IMR-90 (cell line): ENCODE data around the gene CDC14A. TPM values are rescaled to one million over a fixed set of nuclear protein-coding genes. Genes with fewer than 3 reads are reported as not detected.

Experiments
- ATAC-seq: fragments of 200-7000 bp; cut with Tn5 transposase; 2 replicates; pipeline ENCODE4 v1.9.1; 2020; ENCODE audit warnings: low read depth, mild to moderate bottlenecking, moderate library complexity
- BruUV-seq: library from RNA; stranded (reverse); fragments of 400-500 nt; replicated peaks from 2 replicates; lab custom pipeline; 2021; lab: Mats Ljungman, UMichigan
- CTCF ChIA-PET: fragments of 300-600 bp; formaldehyde crosslinking; extraction: SDS; loops from one replicate; lab custom pipeline; 2021; ENCODE audit warnings: antibody characterized with exemption; lab: Yijun Ruan, JAX
- POLR2A ChIA-PET: fragments of 300-600 bp; sonication (Branson Sonifier 250); formaldehyde crosslinking; loops from one replicate; lab custom pipeline; 2022; ENCODE audit warnings: antibody characterized with exemption; ENCODE audit not compliant: unreplicated experiment; lab: Charles Lee
- DNase-seq: peaks from one replicate; pipeline ENCODE4 v3.0.0; 2013
- H2AFZ ChIP-seq: replicated peaks from 2 replicates; pipeline ENCODE3; 2013; ENCODE audit warnings: low read length, mild to moderate bottlenecking; ENCODE audit not compliant: poor library complexity
- H2AK5ac ChIP-seq: 2 replicates; pipeline ENCODE4 v1.6.1; 2013; ENCODE audit warnings: low read depth, low read length, inconsistent platforms
- H2AK9ac ChIP-seq: replicated peaks from 2 replicates; pipeline ENCODE3; 2013; ENCODE audit warnings: mild to moderate bottlenecking, low read depth, low read length, moderate library complexity; ENCODE audit not compliant: poor library complexity
- H2BK120ac ChIP-seq: 2 replicates; pipeline ENCODE4 v1.6.1; 2013; ENCODE audit warnings: low read depth, low read length, inconsistent platforms
- H2BK15ac ChIP-seq: 3 replicates; pipeline ENCODE4 v1.6.1; 2013; ENCODE audit warnings: low read depth, low read length, inconsistent platforms
- H2BK20ac ChIP-seq: 2 replicates; pipeline ENCODE4 v1.6.1; 2013; ENCODE audit warnings: low read depth, mild to moderate bottlenecking, inconsistent platforms, low read length, moderate library complexity
- H2BK5ac ChIP-seq: 2 replicates; pipeline ENCODE4 v1.6.1; 2013; ENCODE audit warnings: mild to moderate bottlenecking, low read depth, low read length, inconsistent platforms; ENCODE audit not compliant: poor library complexity, severe bottlenecking
- H3K14ac ChIP-seq: replicated peaks from 2 replicates; pipeline ENCODE4 v1.6.1; 2013; ENCODE audit warnings: low read depth, low read length, inconsistent platforms
- H3K18ac ChIP-seq: 2 replicates; pipeline ENCODE4 v1.6.1; 2013; ENCODE audit warnings: low read depth, low read length, control low read depth
- H3K23ac ChIP-seq: 2 replicates; pipeline ENCODE4 v1.6.1; 2013; ENCODE audit warnings: low read depth, low read length, inconsistent platforms
- H3K27ac ChIP-seq: 2 replicates; pipeline ENCODE4 v1.5.1; 2013; ENCODE audit warnings: mild to moderate bottlenecking, control low read depth, low read length; ENCODE audit not compliant: insufficient read depth
- H3K27me3 ChIP-seq: 2 replicates; pipeline ENCODE4 v1.6.1; 2013; ENCODE audit warnings: low read length; ENCODE audit not compliant: control insufficient read depth, insufficient read depth
- H3K36me3 ChIP-seq: 2 replicates; pipeline ENCODE4 v1.6.1; 2013; ENCODE audit warnings: low read length, mixed read lengths; ENCODE audit not compliant: control insufficient read depth, insufficient read depth
- H3K4ac ChIP-seq: 2 replicates; pipeline ENCODE4 v1.6.1; 2013; ENCODE audit warnings: low read depth, low read length, inconsistent platforms
- H3K4me1 ChIP-seq: 2 replicates; pipeline ENCODE4 v1.6.1; 2013; ENCODE audit warnings: low read length, mixed read lengths; ENCODE audit not compliant: control insufficient read depth, insufficient read depth
- H3K4me2 ChIP-seq: 2 replicates; pipeline ENCODE4 v1.6.1; 2013; ENCODE audit warnings: low read depth, mild to moderate bottlenecking, control low read depth, low read length, moderate library complexity
- H3K4me3 ChIP-seq: 2 replicates; pipeline ENCODE4 v1.5.1; 2013; ENCODE audit warnings: low read depth, mild to moderate bottlenecking, control low read depth, low read length, moderate library complexity; ENCODE audit not compliant: insufficient read depth
- H3K56ac ChIP-seq: 2 replicates; pipeline ENCODE4 v1.6.1; 2013; ENCODE audit warnings: low read length, inconsistent platforms; ENCODE audit not compliant: insufficient read depth; ENCODE audit errors: extremely low read depth
- H3K79me1 ChIP-seq, 2 experiments: 2 replicates each; pipeline ENCODE4 v1.6.1; 2013; ENCODE audit warnings: low read length in 2 of 2, inconsistent platforms in 1 of 2, low read depth in 1 of 2
- H3K9ac ChIP-seq: 2 replicates; pipeline ENCODE4 v1.6.1; 2013; ENCODE audit warnings: low read depth, low read length, control low read depth
- H3K9me1 ChIP-seq: 2 replicates; pipeline ENCODE4 v1.6.1; 2013; ENCODE audit warnings: low read length, inconsistent platforms; ENCODE audit not compliant: insufficient read depth
- H3K9me3 ChIP-seq: 2 replicates; pipeline ENCODE4 v1.6.1; 2013; ENCODE audit warnings: low read length; ENCODE audit not compliant: control insufficient read depth, insufficient read depth
- H4K20me1 ChIP-seq: 2 replicates; pipeline ENCODE4 v1.6.1; 2013; ENCODE audit warnings: low read length, inconsistent platforms; ENCODE audit not compliant: insufficient read depth
- H4K5ac ChIP-seq: 2 replicates; pipeline ENCODE4 v1.6.1; 2013; ENCODE audit warnings: mild to moderate bottlenecking, low read depth, low read length, control low read depth
- H4K8ac ChIP-seq, 2 experiments: 2 replicates each; pipeline ENCODE4 v1.6.1; 2013; ENCODE audit warnings: low read depth in 2 of 2, low read length in 2 of 2, control low read depth in 1 of 2, inconsistent platforms in 1 of 2
- H4K91ac ChIP-seq: 2 replicates; pipeline ENCODE4 v1.6.1; 2013; ENCODE audit warnings: low read depth, low read length, inconsistent platforms; ENCODE audit not compliant: insufficient read depth
- CEBPB ChIP-seq: IDR thresholded peaks from 2 replicates; pipeline ENCODE4 v1.6.1; 2012; ENCODE audit warnings: low read depth, low read length, improper control_type of control experiment
- WGBS, 2 experiments: methylation state at CpG; one replicate each; pipeline versions ENCODE4 v1.1.5 to v1.1.7; 2013; ENCODE audit warnings: missing lambda C conversion rate in 2 of 2; ENCODE audit not compliant: insufficient read length in 1 of 2; ENCODE audit errors: extremely low coverage in 2 of 2; 5-methylcytosine and 5-hydroxymethylcytosine counted together
- dilution Hi-C: fragments of 300-500 bp; cut with HindIII; formaldehyde crosslinking; loops from one replicate; pipeline ENCODE4 v1.14.3; 2018; ENCODE audit warnings: low sequenced_read_pairs; ENCODE audit not compliant: unreplicated experiment
- in situ Hi-C: fragments of 300-500 bp; cut with MboI; formaldehyde crosslinking; loops from 3 replicates; pipeline ENCODE4 v1.14.3; 2019; ENCODE audit warnings: low sequenced_read_pairs, inconsistent platforms, mixed read lengths
- intact Hi-C: fragments of 100-400 bp; cut with micrococcal nuclease; formaldehyde crosslinking; loops from 2 replicates; pipeline ENCODE4 v1.10.0; 2022
- polyA plus RNA-seq, 3 experiments: library from polyadenylated mRNA; depleted of rRNA; stranded (reverse); fragments of >200 nt; gene quantifications; 2 replicates each; pipeline ENCODE4 v1.2.3, GENCODE V29; 2012; ENCODE audit warnings: low replicate concordance in 1 of 3
- total RNA-seq: library from RNA; depleted of rRNA; stranded (reverse); fragments of >200 nt; gene quantifications from 2 replicates; pipeline ENCODE4 v1.2.3, GENCODE V29; 2012
- TF ChIP-seq, protein P1 (sequence below): conservative IDR thresholded peaks from 2 replicates; pipeline ENCODE4 v1.5.1; 2012; ENCODE audit warnings: mild to moderate bottlenecking, low read depth, low read length, improper control_type of control experiment

Gene CDC14A
- total and polyA plus RNA-seq, 2 of the 4 experiments (the other 2 are of a cell fraction) = 1.7 to 3.0 TPM

DNA sequence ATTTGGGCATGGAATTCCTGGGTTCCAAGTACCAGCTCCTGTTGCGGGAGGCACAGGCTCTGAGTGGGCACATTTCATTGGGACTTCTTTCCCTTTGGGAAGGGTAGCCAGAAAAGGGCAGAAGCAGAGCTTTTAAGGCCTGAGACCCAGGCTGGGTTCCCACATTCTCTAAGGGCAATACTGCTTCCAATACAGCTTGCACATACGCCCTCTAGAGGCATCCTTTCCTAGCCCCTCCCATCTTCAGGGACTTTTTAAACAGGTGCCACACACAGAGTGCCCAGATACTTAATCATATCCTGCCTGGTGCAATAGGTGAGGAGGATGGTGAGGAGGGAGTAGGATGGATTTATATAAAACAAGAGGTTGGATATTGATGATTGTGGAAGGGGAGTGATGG lies 191.3 kb downstream of the CDC14A start:
- Histone ChIP-seq H4K8ac (no peak overlapping the region), H3K27me3 (peaks cover 26% of the 10 kb centered on the region), H2BK120ac (no peak overlapping the region), H3K23ac (no peak overlapping the region), H4K5ac (no peak overlapping the region), H3K27ac (no peak overlapping the region), H3K14ac (no peak overlapping the region), H3K79me1 (no peaks in the 10 kb centered on the region), H4K91ac (no peak overlapping the region), H3K9ac (no peak overlapping the region), H3K9me1 (no peaks in the 10 kb centered on the region), H2AFZ (no peak overlapping the region), H3K4me1 (peaks cover 4% of the 10 kb centered on the region; the same call in 1 of the 2 replicates), H3K36me3 (no peaks in the 10 kb centered on the region), H3K18ac (no peak overlapping the region), H3K4me3 (no peak overlapping the region), H2AK9ac (no peak overlapping the region), H3K56ac (no peak overlapping the region), H2BK20ac (no peak overlapping the region), H3K9me3 (no peaks in the 10 kb centered on the region), H2BK5ac (no peak overlapping the region), H3K4ac (no peak overlapping the region), H2AK5ac (no peak overlapping the region), H4K20me1 (no peaks in the 10 kb centered on the region), H2BK15ac (no peak overlapping the region), H3K4me2 (no peak overlapping the region)
- POLR2A ChIA-PET = no interaction called here
- in situ Hi-C loops (no loop called here), intact Hi-C loops (no loop called here), dilution Hi-C loops (no loop called here)
- CTCF ChIA-PET = interaction anchor here (1.0 to 1.6 kb wide), 2 partner anchors 15 to 292 kb away, joined by 3 read pairs; no protein-coding TSS in a partner anchor
- no peak for ATAC-seq
- WGBS, 2 experiments = no CpG with 5 or more reads among the region's 2 CpGs
- TF ChIP-seq CEBPB = no peak
- TF ChIP-seq, protein P1, sequence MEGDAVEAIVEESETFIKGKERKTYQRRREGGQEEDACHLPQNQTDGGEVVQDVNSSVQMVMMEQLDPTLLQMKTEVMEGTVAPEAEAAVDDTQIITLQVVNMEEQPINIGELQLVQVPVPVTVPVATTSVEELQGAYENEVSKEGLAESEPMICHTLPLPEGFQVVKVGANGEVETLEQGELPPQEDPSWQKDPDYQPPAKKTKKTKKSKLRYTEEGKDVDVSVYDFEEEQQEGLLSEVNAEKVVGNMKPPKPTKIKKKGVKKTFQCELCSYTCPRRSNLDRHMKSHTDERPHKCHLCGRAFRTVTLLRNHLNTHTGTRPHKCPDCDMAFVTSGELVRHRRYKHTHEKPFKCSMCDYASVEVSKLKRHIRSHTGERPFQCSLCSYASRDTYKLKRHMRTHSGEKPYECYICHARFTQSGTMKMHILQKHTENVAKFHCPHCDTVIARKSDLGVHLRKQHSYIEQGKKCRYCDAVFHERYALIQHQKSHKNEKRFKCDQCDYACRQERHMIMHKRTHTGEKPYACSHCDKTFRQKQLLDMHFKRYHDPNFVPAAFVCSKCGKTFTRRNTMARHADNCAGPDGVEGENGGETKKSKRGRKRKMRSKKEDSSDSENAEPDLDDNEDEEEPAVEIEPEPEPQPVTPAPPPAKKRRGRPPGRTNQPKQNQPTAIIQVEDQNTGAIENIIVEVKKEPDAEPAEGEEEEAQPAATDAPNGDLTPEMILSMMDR = 0 out of 2 replicates have a peak, but pooled peaks have one; percentile 7
- BruUV-seq = no TSS peak
- no peak for DNase-seq
